Activated naive CD4-positive, alpha-beta T cell (primary cell): ENCODE measurements around the gene SCGB1D1.

Source experiments
- DNase-seq, 4 experiments: peaks; one replicate each; lab custom pipeline; 2025; lab: John Stamatoyannopoulos, UW

The SCGB1D1 gene

GRCh38 chr11:62190011-62190410 lies at the start of gene SCGB1D1:
TSS of gene SCGB1D1 (plus strand) at chr11:62190216. CDS start at chr11:62190285, 69 bp downstream.
- no peak for DNase-seq

- no peak for DNase-seq
These were observed 49.5 kb upstream of the SCGB1D1 start for GRCh38 chr11:62140304-62141110.

- DNase-seq, result no peak
These were observed 48.6 kb upstream of the SCGB1D1 start for GRCh38 chr11:62141111-62142042.

- no peak for DNase-seq
These were observed 48.0 kb upstream of the SCGB1D1 start for GRCh38 chr11:62142043-62142375.

GRCh38 chr11:62142921-62143320 lies 47.1 kb upstream of the SCGB1D1 start:
- no peak for DNase-seq

- DNase-seq, result no peak
These were observed 46.3 kb upstream of the SCGB1D1 start for GRCh38 chr11:62143727-62144126.

- no peak for DNase-seq
These were observed 45.3 kb upstream of the SCGB1D1 start for GRCh38 chr11:62144641-62145255.

- DNase-seq, result no peak
These were observed 44.6 kb upstream of the SCGB1D1 start for GRCh38 chr11:62145261-62145871.

GRCh38 chr11:62146476-62147200 lies 43.4 kb upstream of the SCGB1D1 start:
- no peak for DNase-seq

- no peak for DNase-seq
These were observed 42.5 kb upstream of the SCGB1D1 start for GRCh38 chr11:62147545-62147944.

GRCh38 chr11:62148271-62148980 lies 41.6 kb upstream of the SCGB1D1 start:
- DNase-seq, result no peak

GRCh38 chr11:62149986-62150886 lies 39.8 kb upstream of the SCGB1D1 start:
- DNase-seq, result no peak

GRCh38 chr11:62150887-62151736 lies 38.9 kb upstream of the SCGB1D1 start:
- no peak for DNase-seq

- no peak for DNase-seq
These were observed 38.3 kb upstream of the SCGB1D1 start for GRCh38 chr11:62151737-62152102.

- no peak for DNase-seq
These were observed 37.5 kb upstream of the SCGB1D1 start for GRCh38 chr11:62152245-62153086.

- DNase-seq, result no peak
These were observed 37.0 kb upstream of the SCGB1D1 start for GRCh38 chr11:62153087-62153395.

GRCh38 chr11:62153617-62154016 lies 36.4 kb upstream of the SCGB1D1 start:
- DNase-seq, result no peak

- DNase-seq, result no peak
These were observed 32.4 kb upstream of the SCGB1D1 start for GRCh38 chr11:62157603-62158002.
